Stimulated activated CD4-positive, alpha-beta T cell treated with anti-CD3 and anti-CD28 coated beads, Interleukin-1b, Interleukin-23, amount 100 ng/mL, for 48 hours (primary cell): ENCODE results near the gene BEX4.

Source experiments
- DNase-seq: peaks from one replicate; pipeline ENCODE4 v3.0.0-alpha.2; 2020

The BEX4 gene

DNA sequence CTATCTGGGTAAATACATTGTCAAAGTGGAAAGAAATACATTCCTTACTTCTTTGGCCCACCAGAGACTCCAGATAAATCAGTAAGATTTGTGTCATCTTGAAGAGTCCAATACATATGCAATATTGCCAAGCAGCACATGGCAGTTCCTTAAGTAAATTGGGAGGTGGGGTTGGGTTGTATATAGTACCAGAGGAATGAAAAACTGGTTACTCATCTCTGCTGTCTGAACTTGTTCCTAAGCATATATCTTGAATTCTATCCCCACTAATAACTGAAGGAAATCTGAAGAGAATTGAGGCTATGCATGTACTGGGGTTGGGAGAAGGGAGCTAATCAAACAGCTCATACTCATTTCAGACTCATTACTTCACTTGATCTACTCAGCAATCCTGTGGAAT lies 25.2 kb downstream of the BEX4 start:
- no peak for DNase-seq

DNA sequence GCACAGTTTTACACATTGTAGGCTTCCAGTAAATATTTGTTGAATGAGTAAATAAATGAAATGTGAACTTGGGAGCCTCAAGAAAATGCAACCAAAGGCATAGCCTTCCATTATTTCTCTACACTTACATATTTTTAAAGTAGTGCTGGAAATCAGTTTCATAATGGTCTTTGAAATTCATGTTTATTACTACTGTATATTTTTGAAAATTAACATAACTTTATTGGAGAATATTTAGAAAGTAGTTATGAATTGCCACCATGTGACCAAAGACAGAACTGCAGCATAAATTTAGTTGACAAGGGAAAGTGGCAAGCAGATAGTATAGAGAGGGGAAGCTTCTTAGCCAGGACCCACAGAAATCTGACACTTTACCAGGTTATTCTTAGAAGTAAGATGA lies 33.6 kb downstream of the BEX4 start:
- no peak for DNase-seq

DNA sequence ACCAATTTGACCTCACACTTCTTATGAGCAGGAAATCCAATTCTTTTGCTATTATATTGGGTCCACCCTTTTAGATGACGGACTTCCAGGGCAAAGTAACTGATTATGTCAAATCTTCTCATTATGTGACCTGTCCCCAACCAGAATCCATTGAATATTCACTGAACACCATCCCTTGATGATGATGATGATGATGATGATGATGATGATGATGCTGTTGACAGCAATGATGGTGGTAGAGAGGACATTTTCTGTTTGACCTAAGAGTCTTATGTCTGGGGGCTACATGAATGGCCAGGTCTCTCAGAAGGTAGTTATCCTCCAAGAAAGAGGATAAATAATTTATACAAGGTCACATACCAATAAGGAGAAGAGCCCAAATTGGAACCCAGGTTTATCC lies 34.9 kb downstream of the BEX4 start:
- DNase-seq: no peak

DNA sequence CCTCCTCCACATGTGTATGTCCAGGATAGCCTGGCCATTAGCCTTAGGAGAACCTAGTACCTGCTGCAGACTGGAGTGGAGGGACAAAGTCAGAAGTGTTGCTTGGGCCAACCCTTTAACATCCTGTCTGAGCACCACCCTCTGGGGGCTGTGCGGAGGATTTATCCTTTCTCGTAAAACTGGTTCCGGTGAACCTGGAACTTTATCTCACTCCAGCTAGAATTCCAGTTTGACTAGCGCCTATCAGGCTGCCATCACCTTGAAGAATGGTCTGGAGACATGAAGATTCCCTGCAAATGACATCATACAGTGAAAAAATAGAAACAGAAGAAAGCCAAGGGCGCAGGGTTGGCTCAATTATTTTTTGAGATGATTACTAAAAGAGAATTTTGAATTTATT lies 36.1 kb downstream of the BEX4 start:
- DNase-seq: no peak

DNA sequence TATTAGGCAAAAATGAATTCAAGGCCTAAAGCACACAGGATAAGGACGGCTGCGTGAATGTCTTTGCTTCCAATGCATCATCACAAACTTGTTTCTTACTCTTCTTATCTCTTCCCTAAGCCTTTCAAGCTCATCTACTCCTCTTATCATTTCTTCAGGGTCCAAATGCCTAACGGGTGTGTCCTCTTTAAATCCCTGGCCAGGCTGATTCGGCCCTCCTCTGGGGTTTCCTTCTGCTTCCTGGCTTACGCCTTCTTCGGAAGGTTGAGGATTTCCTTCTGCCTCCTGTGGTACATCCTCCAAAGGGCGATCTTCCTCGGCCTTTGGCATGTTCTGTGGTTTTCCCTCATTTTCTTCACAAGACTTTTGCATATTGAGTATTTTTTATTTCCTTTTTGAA lies 38.7 kb downstream of the BEX4 start:
- no peak for DNase-seq

DNA sequence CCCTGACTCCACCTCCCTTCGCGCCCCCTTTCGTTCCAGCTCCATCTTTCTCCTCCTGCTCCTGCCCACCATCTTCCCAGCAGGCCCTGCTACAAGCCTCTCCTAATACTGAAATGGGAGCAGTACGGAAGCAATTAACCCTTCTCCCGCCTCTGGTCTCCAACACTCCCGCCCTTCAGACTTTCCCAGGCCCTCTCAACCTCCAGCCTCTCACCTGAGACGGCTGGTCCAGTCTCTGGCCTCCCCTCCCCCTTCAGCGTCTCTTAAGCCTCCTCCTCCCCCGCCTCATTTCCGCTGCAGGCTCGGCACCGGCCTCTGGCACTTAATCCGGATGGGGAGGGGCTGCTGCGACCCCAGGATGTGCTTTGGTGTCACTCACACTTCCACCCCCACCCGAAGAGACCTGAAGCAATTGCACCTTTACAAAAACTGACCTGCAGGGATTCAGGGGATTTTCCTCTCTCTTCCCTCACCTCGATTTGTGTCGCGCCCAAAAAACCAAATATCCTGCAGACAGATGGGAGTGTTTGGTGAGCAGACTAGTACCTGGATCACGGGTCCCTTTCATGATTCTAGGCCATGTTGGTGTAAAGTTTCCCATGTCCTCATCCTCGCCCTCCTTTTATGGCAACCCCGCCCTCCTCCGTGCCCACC lies 39.4 kb downstream of the BEX4 start:
- peak; percentile 40 for DNase-seq

DNA sequence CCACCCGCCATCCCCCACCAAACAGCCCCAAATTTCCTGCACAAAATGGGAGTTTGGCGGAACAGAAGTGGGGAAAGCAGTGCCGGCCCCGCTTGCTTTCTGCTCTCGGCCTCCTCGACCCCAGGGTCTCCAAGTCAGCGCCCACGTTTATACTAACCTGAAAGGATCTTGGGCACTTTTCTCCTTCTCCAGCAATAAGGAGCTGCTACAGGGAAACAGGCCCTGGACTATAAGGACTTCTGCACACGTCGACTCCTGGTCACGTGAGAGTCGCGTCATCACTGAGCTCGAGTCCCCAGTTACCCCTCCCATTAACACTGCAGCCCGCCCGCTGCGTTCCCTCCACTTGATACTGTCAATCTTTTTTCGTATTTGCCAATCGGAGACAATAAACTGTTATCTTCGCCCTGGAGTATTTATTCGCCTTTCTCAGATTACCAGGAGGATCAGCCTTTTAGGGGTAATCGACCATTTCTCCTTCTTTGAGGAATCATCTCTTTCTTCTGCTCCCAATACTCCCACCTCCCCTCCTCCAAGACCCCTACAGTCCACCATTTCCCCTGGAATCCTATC lies 40.1 kb downstream of the BEX4 start, which contains the start of gene TCEAL8:
TCEAL8 (minus strand) TSS at position 235 of the 573 bp plus-strand sequence. CDS start 1,176 bp downstream, outside the sequence.
- DNase-seq: peak; percentile 65

DNA sequence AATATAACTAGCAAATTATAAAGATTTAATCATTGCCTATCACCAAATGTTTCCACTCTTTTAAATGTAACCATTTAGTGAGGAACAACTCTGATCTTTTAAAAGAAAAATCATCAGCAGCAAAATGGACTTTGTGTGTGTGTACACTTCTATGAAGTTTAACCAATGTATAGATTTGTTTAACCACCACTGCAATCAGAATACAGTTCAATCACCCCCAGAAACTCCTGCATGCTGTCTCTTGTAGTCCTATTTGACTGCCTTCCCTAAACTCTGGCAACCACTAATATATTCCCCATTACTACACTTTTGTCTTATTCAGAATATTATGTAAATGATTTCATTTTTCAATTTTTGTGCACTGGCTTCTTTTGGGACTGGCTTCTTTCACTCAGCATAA lies 41.7 kb downstream of the BEX4 start:
- DNase-seq: no peak

DNA sequence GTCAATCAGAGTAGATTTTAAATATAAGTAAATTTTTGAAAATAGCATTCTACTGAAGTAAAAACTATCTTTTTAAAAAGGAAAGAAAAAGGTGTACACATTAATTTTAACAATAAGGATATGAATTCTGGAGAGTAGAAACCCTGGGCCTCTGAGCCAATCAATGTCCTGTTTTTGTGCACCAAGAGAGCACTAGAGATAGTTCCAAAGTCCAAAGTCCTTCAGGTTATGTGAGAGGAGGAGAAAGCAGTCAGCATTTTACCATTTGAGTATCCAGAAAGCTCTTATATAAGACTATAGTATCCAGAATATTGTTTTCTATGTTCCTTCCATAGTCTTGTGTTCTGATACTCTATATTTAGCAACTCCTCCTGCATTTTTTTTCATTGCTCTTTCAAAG lies 43.4 kb downstream of the BEX4 start:
- no peak for DNase-seq
